ENCODE data around the gene CAND2. TPM values are rescaled to one million over a fixed set of nuclear protein-coding genes. Genes with fewer than 3 reads are reported as not detected.

The CAND2 gene
- total RNA-seq, 4 donors from 2014 or later = 11.5 to 29.9 (median 19.4) TPM

DNA sequence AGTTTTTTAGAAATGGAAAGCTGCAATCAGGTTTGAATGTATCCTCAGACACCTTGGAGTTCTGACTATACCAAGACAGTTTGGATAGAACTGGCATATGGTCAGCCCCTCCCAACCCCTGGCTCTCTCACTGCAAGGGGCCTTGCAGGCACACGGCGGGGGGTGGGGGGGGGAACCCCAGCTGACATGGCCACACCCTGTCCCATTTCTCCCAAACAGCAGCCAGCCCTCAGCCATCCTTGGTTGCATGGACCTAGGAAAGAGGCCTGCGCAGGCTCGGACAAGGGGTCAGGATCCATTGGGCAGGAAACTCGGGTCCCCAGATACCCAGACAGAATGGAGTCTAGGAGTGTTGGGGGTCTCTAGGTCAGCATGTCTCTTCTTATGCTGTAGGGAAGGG lies 14.5 kb downstream of the CAND2 start:
- H3K27ac ChIP-seq = peak overlapping the region; percentile 52 to 85 (median 82)
- peaks cover 0 to 63% of the 10 kb centered on the region in 2 donors for H3K36me3 ChIP-seq
- no peaks in the 10 kb centered on the region for H3K27me3 ChIP-seq
- H3K4me3 ChIP-seq = no peak overlapping the region
- ATAC-seq = no peak
- no peaks in the 10 kb centered on the region for H3K9me3 ChIP-seq
- no peak for TF ChIP-seq POLR2AphosphoS5 (IDR thresholded peaks at IDR 0.05)
- TF ChIP-seq CTCF (IDR thresholded peaks at IDR 0.05) = no peak
- no peak for TF ChIP-seq EP300 (IDR thresholded peaks at IDR 0.05)
- no peak for TF ChIP-seq POLR2A (IDR thresholded peaks at IDR 0.05)
- 70% methylated on average over 2 of the region's 5 CpGs; no CpG with 5 or more reads in 1 of the 2 donors for WGBS, 2 donors (ENCODE audit: low coverage in 1 of 2)
- peaks cover 0 to 21% (median 10%) of the 10 kb centered on the region in 3 donors for H3K4me1 ChIP-seq

DNA sequence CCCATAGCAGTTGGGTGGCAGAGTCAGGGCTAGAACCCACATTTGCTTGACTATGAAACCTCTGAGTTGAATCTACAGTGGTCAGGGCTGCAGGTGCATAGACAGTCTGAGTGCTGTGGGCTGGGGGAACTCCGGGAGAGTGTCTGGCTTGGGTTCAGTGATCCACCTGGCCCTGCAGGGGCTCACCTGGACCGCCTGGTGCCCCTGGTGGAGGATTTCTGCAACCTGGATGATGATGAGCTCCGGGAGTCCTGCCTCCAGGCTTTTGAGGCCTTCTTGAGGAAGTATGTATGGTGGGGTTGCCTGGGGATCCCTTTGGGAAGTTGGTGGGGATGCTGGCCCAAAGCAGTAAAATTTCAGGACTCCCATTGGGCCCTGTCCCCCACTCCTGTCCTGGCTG lies 16.3 kb downstream of the CAND2 start:
- Histone ChIP-seq H3K9me3 (no peaks in the 10 kb centered on the region), H3K4me3 (no peak overlapping the region), H3K4me1 (peaks cover 0 to 21% (median 10%) of the 10 kb centered on the region in 3 donors), H3K27me3 (no peaks in the 10 kb centered on the region), H3K36me3 (peaks cover 0 to 63% of the 10 kb centered on the region in 2 donors), H3K27ac (no peak overlapping the region)
- ATAC-seq = no peak
- 100% methylated on average over 1 of the region's 3 CpGs; no CpG with 5 or more reads in 1 of the 2 donors for WGBS, 2 donors (ENCODE audit: low coverage in 1 of 2)
- TF ChIP-seq POLR2A (IDR thresholded peaks at IDR 0.05) (no peak), CTCF (IDR thresholded peaks at IDR 0.05) (no peak), POLR2AphosphoS5 (IDR thresholded peaks at IDR 0.05) (no peak), EP300 (IDR thresholded peaks at IDR 0.05) (no peak)

GRCh38 chr3:12813967-12814366 lies 17.5 kb downstream of the CAND2 start:
- TF ChIP-seq EP300 (IDR thresholded peaks at IDR 0.05) (no peak), POLR2A (IDR thresholded peaks at IDR 0.05) (no peak), CTCF (IDR thresholded peaks at IDR 0.05) (no peak), POLR2AphosphoS5 (IDR thresholded peaks at IDR 0.05) (no peak)
- peaks cover 0 to 21% (median 10%) of the 10 kb centered on the region in 3 donors for H3K4me1 ChIP-seq
- H3K9me3 ChIP-seq = no peaks in the 10 kb centered on the region
- no peak overlapping the region for H3K4me3 ChIP-seq
- no peak overlapping the region for H3K27ac ChIP-seq
- H3K27me3 ChIP-seq = no peaks in the 10 kb centered on the region
- 70 to 91% methylated on average over 2 to 5 of the region's 6 CpGs for WGBS, 2 donors (ENCODE audit: low coverage in 1 of 2)
- peaks cover 0 to 62% of the 10 kb centered on the region in 2 donors for H3K36me3 ChIP-seq
- ATAC-seq = no peak

DNA sequence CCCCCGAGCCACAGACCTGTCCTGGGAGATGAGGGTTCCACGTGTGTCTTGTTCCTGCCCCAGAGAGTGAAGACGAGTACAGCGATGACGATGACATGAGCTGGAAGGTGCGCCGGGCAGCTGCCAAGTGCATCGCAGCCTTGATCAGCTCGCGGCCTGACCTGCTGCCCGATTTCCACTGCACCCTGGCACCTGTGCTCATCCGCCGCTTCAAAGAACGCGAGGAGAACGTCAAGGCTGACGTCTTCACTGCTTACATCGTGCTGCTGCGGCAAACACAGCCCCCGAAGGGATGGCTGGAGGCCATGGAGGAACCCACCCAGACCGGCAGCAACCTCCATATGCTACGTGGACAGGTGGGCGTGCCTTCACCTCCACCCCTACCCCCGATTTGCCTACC lies 18.6 kb downstream of the CAND2 start:
- H3K27ac ChIP-seq = no peak overlapping the region
- no CpG with 5 or more reads among the region's 24 CpGs for WGBS, 2 donors (ENCODE audit: low coverage in 1 of 2)
- H3K4me1 ChIP-seq = peaks cover 0 to 11% (median 6%) of the 10 kb centered on the region in 3 donors
- no peak for ATAC-seq
- peaks cover 0 to 73% of the 10 kb centered on the region in 2 donors for H3K36me3 ChIP-seq
- no peaks in the 10 kb centered on the region for H3K27me3 ChIP-seq
- no peak overlapping the region for H3K4me3 ChIP-seq
- no peaks in the 10 kb centered on the region for H3K9me3 ChIP-seq
- TF ChIP-seq POLR2AphosphoS5 (IDR thresholded peaks at IDR 0.05) (no peak), CTCF (IDR thresholded peaks at IDR 0.05) (no peak), EP300 (IDR thresholded peaks at IDR 0.05) (no peak), POLR2A (IDR thresholded peaks at IDR 0.05) (no peak)

GRCh38 chr3:12815719-12816118 lies 19.2 kb downstream of the CAND2 start:
- H3K36me3 ChIP-seq = peaks cover 0 to 80% of the 10 kb centered on the region in 2 donors
- no peak for ATAC-seq
- no peaks in the 10 kb centered on the region for H3K9me3 ChIP-seq
- no peak overlapping the region for H3K4me3 ChIP-seq
- H3K27me3 ChIP-seq = no peaks in the 10 kb centered on the region
- H3K4me1 ChIP-seq = peaks cover 0 to 7% (median 4%) of the 10 kb centered on the region in 3 donors
- H3K27ac ChIP-seq = no peak overlapping the region
- TF ChIP-seq POLR2A (IDR thresholded peaks at IDR 0.05) (no peak), POLR2AphosphoS5 (IDR thresholded peaks at IDR 0.05) (no peak), EP300 (IDR thresholded peaks at IDR 0.05) (no peak), CTCF (IDR thresholded peaks at IDR 0.05) (no peak)
- 70% methylated on average over 2 of the region's 9 CpGs; no CpG with 5 or more reads in 1 of the 2 donors for WGBS, 2 donors (ENCODE audit: low coverage in 1 of 2)

All from gastroesophageal sphincter (tissue), 4 donors.